GM12873 (cell line): ENCODE measurements around the gene FAM163B.

Experiments used
- CTCF ChIP-seq: IDR thresholded peaks from 2 replicates; pipeline ENCODE4 v1.5.1; 2012; ENCODE audit warnings: low read depth, mild to moderate bottlenecking, moderate library complexity, low read length, control low read depth; ENCODE audit not compliant: insufficient read depth; ENCODE audit errors: missing control alignments

Gene FAM163B

GRCh38 chr9:133594310-133594709, 14.9 kb downstream of the FAM163B start:
- no peak for TF ChIP-seq CTCF

- no peak for TF ChIP-seq CTCF
Observed at GRCh38 chr9:133593587-133594253, 15.5 kb downstream of the FAM163B start.

- TF ChIP-seq CTCF: peak; percentile 57
Observed at GRCh38 chr9:133592731-133593409, 16.3 kb downstream of the FAM163B start.

GRCh38 chr9:133591985-133592384, 17.2 kb downstream of the FAM163B start:
- TF ChIP-seq CTCF: no peak

GRCh38 chr9:133591116-133591910, 17.9 kb downstream of the FAM163B start:
- TF ChIP-seq CTCF: no peak

- no peak for TF ChIP-seq CTCF
Observed at GRCh38 chr9:133590231-133590855, 18.8 kb downstream of the FAM163B start.
